Vagina (tissue), 2 donors: Measurements from ENCODE around the gene NUFIP1.

Source experiments
- POLR2A ChIP-seq, 2 donors: fragments of 450-650 bp; IDR thresholded peaks; one replicate each; pipeline ENCODE4 v1.6.1; 2017; ENCODE audit warnings: antibody characterized with exemption in 2 of 2, mild to moderate bottlenecking in 2 of 2, moderate library complexity in 2 of 2
- POLR2AphosphoS5 ChIP-seq, 2 donors: sonication (generic); formaldehyde crosslinking; IDR thresholded peaks; one replicate each; pipeline ENCODE4 v1.9.0; 2017; ENCODE audit warnings: antibody characterized with exemption in 2 of 2, mild to moderate bottlenecking in 2 of 2, low read depth in 1 of 2; ENCODE audit not compliant: insufficient read depth in 1 of 2
- TF ChIP-seq, protein P1 (sequence below), 3 experiments: fragments of 450-650 bp in 2 of 3; fragments of 200-600 bp in 1 of 3; sonication (generic) in 1 of 3; IDR thresholded peaks; one replicate each; pipeline ENCODE4 v1.5.1; 2017 to 2019; ENCODE audit warnings: antibody characterized with exemption in 3 of 3, mild to moderate bottlenecking in 2 of 3, moderate library complexity in 2 of 3

DNA sequence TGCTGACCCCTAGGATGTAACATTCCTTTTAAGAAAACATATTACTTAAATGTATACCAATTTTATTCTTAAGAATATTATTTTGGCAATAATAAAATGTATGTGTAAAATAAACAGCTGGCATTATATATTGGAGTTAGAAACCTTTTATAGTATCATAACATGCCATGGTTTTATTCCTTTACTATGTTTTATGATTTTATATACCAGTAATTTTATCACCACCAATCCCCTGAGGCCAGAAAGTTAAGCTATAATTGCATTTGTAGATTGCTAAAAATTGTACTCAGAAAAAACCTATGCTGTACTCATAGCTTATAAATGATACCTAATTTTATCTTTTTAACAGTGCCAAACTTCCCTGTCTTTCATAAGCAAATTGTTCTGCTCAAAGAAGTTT is 18.0 kb upstream of the NUFIP1 start:
- no peak for TF ChIP-seq POLR2A (IDR thresholded peaks at IDR 0.05)
- TF ChIP-seq, protein P1, sequence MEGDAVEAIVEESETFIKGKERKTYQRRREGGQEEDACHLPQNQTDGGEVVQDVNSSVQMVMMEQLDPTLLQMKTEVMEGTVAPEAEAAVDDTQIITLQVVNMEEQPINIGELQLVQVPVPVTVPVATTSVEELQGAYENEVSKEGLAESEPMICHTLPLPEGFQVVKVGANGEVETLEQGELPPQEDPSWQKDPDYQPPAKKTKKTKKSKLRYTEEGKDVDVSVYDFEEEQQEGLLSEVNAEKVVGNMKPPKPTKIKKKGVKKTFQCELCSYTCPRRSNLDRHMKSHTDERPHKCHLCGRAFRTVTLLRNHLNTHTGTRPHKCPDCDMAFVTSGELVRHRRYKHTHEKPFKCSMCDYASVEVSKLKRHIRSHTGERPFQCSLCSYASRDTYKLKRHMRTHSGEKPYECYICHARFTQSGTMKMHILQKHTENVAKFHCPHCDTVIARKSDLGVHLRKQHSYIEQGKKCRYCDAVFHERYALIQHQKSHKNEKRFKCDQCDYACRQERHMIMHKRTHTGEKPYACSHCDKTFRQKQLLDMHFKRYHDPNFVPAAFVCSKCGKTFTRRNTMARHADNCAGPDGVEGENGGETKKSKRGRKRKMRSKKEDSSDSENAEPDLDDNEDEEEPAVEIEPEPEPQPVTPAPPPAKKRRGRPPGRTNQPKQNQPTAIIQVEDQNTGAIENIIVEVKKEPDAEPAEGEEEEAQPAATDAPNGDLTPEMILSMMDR (IDR thresholded peaks at IDR 0.05), result no peak
- TF ChIP-seq POLR2AphosphoS5 (IDR thresholded peaks at IDR 0.05; ENCODE audit: insufficient read depth in 1 of 2, low read depth in 1 of 2), result no peak
